Ovary (tissue), 9 donors: ENCODE measurements around the gene KLF16. TPM values are rescaled to one million over a fixed set of nuclear protein-coding genes. Genes with fewer than 3 reads are reported as not detected.

ENCODE experiments used
- DNase-seq, 5 donors: peaks; one replicate each; pipeline ENCODE4 v3.0.0-alpha.2; 2019 to 2020
- H3K27ac ChIP-seq, 2 donors: fragments of 200-600 bp; one replicate each; pipeline versions ENCODE4 v1.5.1 to v1.8.0; 2019 to 2022
- H3K27me3 ChIP-seq: fragments of 200-600 bp; one replicate; pipeline ENCODE4 v1.8.0; 2022
- H3K36me3 ChIP-seq: fragments of 200-600 bp; sonication (generic); one replicate; pipeline ENCODE4 v1.5.1; 2019
- H3K4me1 ChIP-seq: one replicate; pipeline ENCODE4 v1.8.1; 2013; ENCODE audit warnings: mild to moderate bottlenecking, moderate library complexity; ENCODE audit not compliant: insufficient read depth
- H3K4me3 ChIP-seq: fragments of 200-600 bp; sonication (generic); one replicate; pipeline ENCODE4 v1.5.1; 2017
- H3K9me3 ChIP-seq, 2 donors: fragments of 200-600 bp in 1 of 2; sonication (generic) in 1 of 2; one replicate each; pipeline versions ENCODE4 v1.5.1 to v1.8.1; 2013 to 2019; ENCODE audit warnings: mild to moderate bottlenecking in 1 of 2, moderate library complexity in 1 of 2
- EP300 ChIP-seq: sonication (generic); formaldehyde crosslinking; IDR thresholded peaks from one replicate; pipeline ENCODE4 v1.6.1; 2017; ENCODE audit warnings: antibody characterized with exemption
- POLR2A ChIP-seq: fragments of 450-650 bp; IDR thresholded peaks from one replicate; pipeline ENCODE4 v1.6.1; 2017; ENCODE audit warnings: antibody characterized with exemption, mild to moderate bottlenecking, moderate library complexity
- WGBS, 3 donors: extraction: QIAGEN DNeasy Blood & Tissue Kit in 1 of 3; methylation state at CpG; one replicate each; pipeline versions ENCODE4 v1.1.5 to v1.1.7; 2013 to 2017; 5-methylcytosine and 5-hydroxymethylcytosine counted together
- intact Hi-C, 4 donors: fragments of 100-400 bp; cut with DNase I; formaldehyde crosslinking; loops; one replicate each; pipeline versions ENCODE4 v1.11.0 to v1.15.1; 2022 to 2023
- polyA plus RNA-seq, 2 donors: library from polyadenylated mRNA; stranded (reverse); fragments of 200-250 nt in 1 of 2; fragments of 350-450 nt in 1 of 2; fragmentation: Illumina TruSeq in 1 of 2; extraction: RNeasy Lipid Tissue Mini Kit (QIAGEN cat#74804) in 1 of 2; gene quantifications; one replicate each; pipeline ENCODE4 v1.2.3, GENCODE V29; 2013 to 2014
- total RNA-seq, 7 donors: library from RNA; depleted of rRNA in 2 of 7; stranded (reverse); fragments of >200 nt in 2 of 7; fragmentation: NEBNext Ultra II Directional in 3 of 7; extraction: Animal tissue kit (Norgen Biotek cat#: 25700) in 3 of 7; gene quantifications; one replicate each; pipeline versions ENCODE4 v1.1.0 to v1.2.4, GENCODE V29; 2016 to 2023
- TF ChIP-seq, protein P1 (sequence below), 3 donors: fragments of 450-650 bp in 2 of 3; fragments of 200-600 bp in 1 of 3; IDR thresholded peaks; one replicate each; pipeline versions ENCODE4 v1.5.1 to v1.8.0; 2016 to 2022; ENCODE audit warnings: antibody characterized with exemption in 3 of 3, mild to moderate bottlenecking in 1 of 3
- donor health status: DM: no; HTN: no; CAD: no; lungs with moderate emphysema.
- donor health status: DM: no; HTN: no; CAD: no.
- donor health status: Bipolar disorder and iron deficiency.
- donor health status: DM: yes; HTN: yes; CAD: no.
- donor health status: DM: no; HTN: no; CAD: no.
- donor health status: DM: yes; HTN: yes; CAD: no.

KLF16 gene
- total and polyA plus RNA-seq, 9 donors: 0.63 to 26.6 (median 14.4) TPM

DNA sequence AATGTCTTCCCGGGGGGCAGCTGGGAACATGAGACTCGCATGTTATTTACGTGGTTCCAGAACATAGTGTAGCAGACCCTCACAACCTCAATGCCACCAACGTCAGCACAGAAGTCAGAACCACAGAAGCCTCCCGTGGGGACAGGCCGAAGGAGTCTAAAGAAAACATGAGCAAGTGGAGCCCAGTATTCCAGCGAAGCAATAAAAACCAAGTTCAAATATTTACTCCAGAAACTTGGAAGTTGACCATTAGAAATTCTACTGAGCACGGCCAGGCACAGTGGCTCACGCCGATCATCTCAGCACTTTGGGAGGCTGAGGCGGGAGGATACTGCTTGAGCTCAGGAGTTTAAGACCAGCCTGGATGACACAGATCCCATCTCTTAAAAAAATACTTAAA, 33.4 kb downstream of the KLF16 start:
- no peaks in the 10 kb centered on the region for H3K9me3 ChIP-seq
- DNase-seq: no peak
- WGBS, 3 donors: 86 to 89% (median 88%) methylated on average over 11 of the region's 11 CpGs
- no peak overlapping the region for H3K27ac ChIP-seq
- H3K27me3 ChIP-seq: no peaks in the 10 kb centered on the region
- peaks cover 26% of the 10 kb centered on the region for H3K4me1 ChIP-seq
- TF ChIP-seq EP300 (no peak), POLR2A (no peak)
- TF ChIP-seq, protein P1, sequence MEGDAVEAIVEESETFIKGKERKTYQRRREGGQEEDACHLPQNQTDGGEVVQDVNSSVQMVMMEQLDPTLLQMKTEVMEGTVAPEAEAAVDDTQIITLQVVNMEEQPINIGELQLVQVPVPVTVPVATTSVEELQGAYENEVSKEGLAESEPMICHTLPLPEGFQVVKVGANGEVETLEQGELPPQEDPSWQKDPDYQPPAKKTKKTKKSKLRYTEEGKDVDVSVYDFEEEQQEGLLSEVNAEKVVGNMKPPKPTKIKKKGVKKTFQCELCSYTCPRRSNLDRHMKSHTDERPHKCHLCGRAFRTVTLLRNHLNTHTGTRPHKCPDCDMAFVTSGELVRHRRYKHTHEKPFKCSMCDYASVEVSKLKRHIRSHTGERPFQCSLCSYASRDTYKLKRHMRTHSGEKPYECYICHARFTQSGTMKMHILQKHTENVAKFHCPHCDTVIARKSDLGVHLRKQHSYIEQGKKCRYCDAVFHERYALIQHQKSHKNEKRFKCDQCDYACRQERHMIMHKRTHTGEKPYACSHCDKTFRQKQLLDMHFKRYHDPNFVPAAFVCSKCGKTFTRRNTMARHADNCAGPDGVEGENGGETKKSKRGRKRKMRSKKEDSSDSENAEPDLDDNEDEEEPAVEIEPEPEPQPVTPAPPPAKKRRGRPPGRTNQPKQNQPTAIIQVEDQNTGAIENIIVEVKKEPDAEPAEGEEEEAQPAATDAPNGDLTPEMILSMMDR (IDR thresholded peaks at IDR 0.05): no peak
- no peak overlapping the region for H3K4me3 ChIP-seq
- intact Hi-C loops: loop anchor here in 2 of 4 donors (10.0 kb wide), 2 partner anchors 155 to 285 kb away; no protein-coding TSS in a partner anchor
- H3K36me3 ChIP-seq: no peaks in the 10 kb centered on the region

DNA sequence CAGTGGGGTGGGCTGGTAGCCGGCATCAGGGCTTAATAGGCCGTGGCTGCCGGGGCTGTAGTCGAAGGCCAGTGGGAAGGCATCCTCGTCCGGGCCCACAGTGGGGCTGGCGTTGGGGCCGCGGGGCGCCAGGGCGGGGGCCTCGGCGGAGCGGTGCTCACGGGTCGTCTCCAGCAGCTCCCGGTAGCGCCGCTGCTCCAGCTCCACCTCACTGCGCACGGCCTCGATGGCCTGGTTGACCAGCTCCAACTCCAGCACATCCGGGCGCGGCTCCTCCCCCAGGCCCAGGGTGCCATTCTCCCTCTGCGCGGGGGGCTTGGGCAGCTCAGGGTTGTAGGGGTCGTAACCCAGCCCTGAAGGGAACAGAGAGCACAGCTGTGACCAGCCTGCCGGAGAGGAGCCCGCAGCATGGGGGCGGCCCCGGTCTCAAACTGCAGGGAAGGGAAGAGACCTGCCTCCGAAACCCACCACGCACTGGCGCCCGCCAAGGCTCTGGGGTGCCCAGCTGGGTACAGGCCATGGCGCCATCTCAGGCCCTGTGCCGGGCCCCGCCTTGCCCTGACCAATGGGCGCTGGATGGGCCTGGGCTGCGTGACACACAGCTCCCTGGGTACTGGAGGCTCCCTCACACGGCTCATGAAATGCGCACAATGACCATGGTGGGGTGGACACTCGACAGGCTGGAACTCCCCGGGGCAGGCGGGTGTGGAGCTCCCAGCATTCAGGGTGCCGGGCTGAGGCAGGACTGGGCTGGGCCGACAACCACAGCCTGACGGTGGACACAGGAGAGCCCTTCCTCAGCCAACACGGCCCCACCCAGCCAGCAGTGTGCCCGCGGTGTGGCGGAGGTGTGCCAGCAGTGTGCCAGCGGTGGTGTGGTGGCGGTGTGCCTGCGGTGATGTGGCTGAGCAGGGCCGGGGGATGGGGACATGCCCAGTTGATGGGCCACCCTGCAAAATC, 34.8 kb downstream of the KLF16 start:
- DNase-seq: no peak

DNA sequence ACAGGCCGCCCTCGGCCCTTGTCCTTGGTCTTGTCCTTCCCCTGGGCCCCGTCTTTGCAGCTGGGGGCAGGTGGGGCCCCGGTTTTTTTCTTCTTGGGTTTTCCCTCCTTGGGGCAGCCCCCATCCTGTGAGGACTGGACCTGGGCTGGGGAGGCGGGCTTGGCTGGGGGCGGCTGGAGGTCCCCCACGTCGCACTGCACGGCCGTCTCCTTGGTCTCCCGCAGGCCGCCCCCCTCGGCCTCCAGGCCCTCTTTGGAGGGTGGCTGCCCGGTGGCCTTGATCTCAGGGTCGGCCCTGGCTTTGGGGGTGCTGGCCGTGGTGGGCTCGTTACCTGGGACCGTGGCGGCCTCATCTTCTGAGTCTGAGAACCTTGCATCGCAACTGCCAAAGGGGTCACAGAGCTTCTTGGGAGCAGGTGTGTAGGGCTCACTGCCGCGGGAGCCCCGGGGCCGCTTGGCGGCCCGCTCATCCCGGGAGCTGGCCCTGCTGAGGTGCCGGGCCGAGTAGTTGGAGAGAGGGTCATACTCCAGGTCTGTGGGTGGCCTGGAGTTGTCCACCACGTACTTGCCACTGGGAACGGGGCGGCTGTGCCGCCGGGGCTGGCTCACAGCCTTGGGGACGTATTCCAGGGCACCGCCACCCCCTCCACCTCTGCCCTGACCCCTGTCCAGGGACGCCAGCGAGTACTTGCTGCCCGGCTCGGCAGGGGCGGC, 35.7 kb downstream of the KLF16 start:
- DNase-seq: no peak
- 74 to 88% (median 76%) methylated on average over 25 to 41 of the region's 41 CpGs for WGBS, 3 donors
- TF ChIP-seq POLR2A: no peak
- no peak for TF ChIP-seq EP300
- TF ChIP-seq, protein P1 (IDR thresholded peaks at IDR 0.05): no peak
- intact Hi-C loops: loop anchor here in 2 of 4 donors (10.0 kb wide), 2 partner anchors 153 to 283 kb away; no protein-coding TSS in a partner anchor
- no peaks in the 10 kb centered on the region for H3K36me3 ChIP-seq
- no peaks in the 10 kb centered on the region for H3K27me3 ChIP-seq
- H3K27ac ChIP-seq: peak overlapping the region; percentile 68 to 89
- peaks cover 8% of the 10 kb centered on the region for H3K4me1 ChIP-seq
- no peak overlapping the region for H3K4me3 ChIP-seq
- H3K9me3 ChIP-seq: no peaks in the 10 kb centered on the region

More for the DNA sequence above, 34.8 kb downstream of the KLF16 start:
- no peak overlapping the region for H3K4me3 ChIP-seq
- intact Hi-C loops: loop anchor here in 2 of 4 donors (10.0 kb wide), 2 partner anchors 154 to 284 kb away; no protein-coding TSS in a partner anchor
- no peaks in the 10 kb centered on the region for H3K9me3 ChIP-seq
- H3K36me3 ChIP-seq: no peaks in the 10 kb centered on the region
- H3K4me1 ChIP-seq: peaks cover 15% of the 10 kb centered on the region
- TF ChIP-seq, protein P1 (IDR thresholded peaks at IDR 0.05): no peak
- no peak for TF ChIP-seq POLR2A
- TF ChIP-seq EP300: no peak
- no peaks in the 10 kb centered on the region for H3K27me3 ChIP-seq
- 90 to 95% (median 93%) methylated on average over 51 to 57 of the region's 57 CpGs for WGBS, 3 donors
- H3K27ac ChIP-seq: peak overlapping the region in 1 of 2 donors; percentile 89
